Activated naive CD4-positive, alpha-beta T cell (primary cell): ENCODE results near the gene KBTBD6.
"Not testable (repeated sequence)": the region's sequence is repeated elsewhere in the genome, so short reads cannot be mapped to it uniquely, and the experiment has no call there.

Source experiments
- DNase-seq, 4 experiments: peaks; one replicate each; lab custom pipeline; 2025; lab: John Stamatoyannopoulos, UW

KBTBD6 gene, protein sequence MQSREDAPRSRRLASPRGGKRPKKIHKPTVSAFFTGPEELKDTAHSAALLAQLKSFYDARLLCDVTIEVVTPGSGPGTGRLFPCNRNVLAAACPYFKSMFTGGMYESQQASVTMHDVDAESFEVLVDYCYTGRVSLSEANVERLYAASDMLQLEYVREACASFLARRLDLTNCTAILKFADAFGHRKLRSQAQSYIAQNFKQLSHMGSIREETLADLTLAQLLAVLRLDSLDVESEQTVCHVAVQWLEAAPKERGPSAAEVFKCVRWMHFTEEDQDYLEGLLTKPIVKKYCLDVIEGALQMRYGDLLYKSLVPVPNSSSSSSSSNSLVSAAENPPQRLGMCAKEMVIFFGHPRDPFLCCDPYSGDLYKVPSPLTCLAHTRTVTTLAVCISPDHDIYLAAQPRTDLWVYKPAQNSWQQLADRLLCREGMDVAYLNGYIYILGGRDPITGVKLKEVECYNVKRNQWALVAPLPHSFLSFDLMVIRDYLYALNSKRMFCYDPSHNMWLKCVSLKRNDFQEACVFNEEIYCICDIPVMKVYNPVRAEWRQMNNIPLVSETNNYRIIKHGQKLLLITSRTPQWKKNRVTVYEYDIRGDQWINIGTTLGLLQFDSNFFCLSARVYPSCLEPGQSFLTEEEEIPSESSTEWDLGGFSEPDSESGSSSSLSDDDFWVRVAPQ

DNA sequence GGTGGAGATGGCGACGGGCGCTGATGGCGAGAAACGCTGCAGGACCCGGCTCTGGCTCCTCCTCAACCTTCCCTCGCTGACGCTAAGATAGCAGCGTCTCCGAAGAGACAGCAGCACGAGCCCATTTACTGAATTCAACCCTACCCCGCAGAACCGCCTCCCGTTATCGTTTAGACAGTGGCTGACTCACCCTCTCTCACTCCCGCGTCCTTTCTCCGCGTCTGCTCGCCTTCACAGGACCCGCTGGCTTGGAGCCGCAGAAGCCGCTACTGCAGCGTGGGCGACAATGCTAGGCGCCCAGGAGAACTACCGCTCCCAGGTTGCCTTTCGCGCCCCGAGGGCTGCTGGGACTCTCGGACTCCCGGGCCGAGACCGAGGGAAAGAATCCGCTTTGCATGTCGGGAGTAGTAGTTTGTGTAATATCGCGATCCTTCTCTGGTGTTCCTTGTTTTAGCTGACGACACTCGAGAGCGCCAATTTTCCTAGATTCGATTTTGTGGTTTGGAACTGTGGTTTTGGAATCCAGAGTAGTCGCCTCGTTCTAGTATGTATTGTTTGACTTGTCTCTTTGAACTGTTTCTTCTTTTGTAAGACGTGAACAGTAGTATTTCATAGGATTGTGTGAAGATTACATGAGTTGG lies at the start of gene KBTBD6:
TSS of gene KBTBD6 (minus strand) at position 291 of the 641 bp plus-strand sequence. CDS start 291 bp downstream, outside the sequence.
- peak; percentile 72 to 83 (median 83) for DNase-seq

GRCh38 chr13:41182231-41182630 lies 49.6 kb upstream of the KBTBD6 start:
- no peak for DNase-seq

GRCh38 chr13:41179593-41180250 lies 47.1 kb upstream of the KBTBD6 start:
- no peak for DNase-seq

DNA sequence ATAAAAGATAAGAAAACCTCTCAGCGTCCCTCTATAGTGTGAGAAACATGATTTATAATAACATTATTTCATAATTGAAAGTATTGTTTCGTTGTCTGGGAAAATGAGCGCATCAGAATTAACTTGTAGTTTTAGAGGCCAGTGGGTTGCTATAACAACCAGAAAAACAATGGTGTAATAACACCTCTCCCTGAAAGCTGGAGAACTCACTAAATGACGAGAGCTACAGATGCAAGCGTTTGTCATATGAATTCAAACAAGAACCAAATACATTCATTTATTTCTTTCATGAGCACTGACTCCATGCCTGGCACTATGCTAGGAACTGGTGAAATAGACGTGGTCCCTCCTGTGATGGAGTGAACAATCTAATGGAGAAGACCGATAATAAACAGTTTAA lies 45.4 kb upstream of the KBTBD6 start:
- DNase-seq: no peak

DNA sequence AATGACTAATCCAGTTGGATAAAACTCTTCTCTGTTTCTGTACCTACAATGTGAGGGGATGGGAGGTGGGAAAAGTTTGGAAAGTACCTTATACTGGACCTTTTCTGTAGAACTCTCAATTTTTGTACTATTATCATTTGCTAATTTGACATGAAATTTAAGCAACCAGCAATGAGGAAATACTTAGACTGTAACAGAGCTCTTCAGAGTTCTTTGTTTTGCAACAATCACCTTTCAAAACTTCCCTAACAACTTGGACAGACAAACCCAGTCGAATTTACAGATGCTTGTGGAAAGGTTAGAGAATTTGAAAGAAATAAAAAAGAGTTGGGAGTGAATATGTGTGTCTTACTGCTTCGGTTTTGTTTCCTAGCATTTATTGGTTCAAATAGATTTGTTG lies 45.0 kb upstream of the KBTBD6 start:
- no peak for DNase-seq

DNA sequence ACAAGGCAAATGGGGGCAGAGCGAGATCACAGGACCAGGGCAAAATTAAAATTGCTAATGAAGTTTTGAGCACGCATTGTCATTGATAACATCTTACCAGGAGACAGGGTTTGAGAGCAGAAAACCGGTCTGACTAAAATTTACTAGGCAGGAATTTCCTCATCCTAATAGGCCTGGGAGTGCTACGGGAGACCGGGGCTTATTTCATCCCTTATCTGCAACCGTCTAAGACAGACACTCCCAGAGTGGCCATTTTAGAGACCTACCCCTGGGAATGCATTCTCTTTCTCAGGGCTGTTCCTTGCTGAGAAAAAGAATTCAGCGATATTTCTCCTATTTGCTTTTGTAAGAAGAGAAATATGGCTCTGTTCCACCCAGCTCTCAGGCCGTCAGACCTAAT lies 43.0 kb upstream of the KBTBD6 start:
- not testable (repeated sequence) for DNase-seq

GRCh38 chr13:41162151-41162550 lies 29.5 kb upstream of the KBTBD6 start:
- DNase-seq: no peak

- no peak for DNase-seq
Measured at GRCh38 chr13:41159174-41159573, 26.6 kb upstream of the KBTBD6 start.

DNA sequence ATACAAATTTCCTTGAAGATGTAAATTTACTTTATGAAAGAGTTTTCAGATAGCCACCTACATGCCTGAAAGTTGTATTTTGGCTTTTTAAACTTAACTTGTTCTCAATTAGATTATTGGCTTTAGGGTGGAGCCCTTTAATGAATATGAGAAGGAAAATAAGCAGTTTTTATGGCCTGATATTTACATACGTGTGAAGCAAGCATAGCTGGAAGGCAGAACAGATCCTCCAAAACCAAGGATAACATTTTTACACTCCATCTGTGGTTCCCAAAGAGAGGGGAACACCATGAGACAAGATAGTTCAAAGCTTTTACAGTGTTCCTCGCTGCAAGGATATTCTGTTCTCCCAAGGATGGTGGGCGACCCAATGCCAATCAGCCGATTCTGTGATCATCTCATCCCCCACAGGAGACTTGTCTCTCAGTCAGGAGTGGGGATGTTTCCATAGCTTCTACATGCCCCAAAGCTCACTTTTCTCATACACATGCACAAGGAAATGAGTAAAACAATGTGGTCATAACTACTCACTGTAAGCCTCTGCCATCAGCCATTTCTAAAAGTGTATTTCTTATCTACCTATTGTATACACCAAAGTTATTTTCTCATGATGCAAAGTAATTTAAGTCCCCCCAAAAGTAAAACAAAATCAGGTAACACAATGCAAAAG lies 24.6 kb upstream of the KBTBD6 start:
- no peak for DNase-seq

DNA sequence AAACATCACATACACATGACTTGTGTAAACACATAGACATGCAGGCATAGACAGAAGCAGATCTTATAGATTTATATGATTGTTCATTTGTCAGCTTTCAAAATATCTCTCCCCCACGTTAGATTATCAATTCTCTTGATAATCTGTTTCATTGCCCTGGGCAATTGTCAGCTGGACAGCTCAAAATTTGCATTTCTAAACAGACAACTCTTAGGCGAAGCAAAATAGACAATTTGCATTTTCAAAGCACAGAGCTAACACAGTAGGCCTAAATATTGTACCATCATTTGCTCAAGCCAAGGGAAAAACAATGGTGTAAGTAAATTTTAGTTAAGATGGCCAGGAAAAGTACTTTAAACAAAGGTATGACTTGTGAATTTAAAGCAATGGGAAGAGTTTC lies 24.0 kb upstream of the KBTBD6 start:
- DNase-seq: no peak

GRCh38 chr13:41154042-41154441 lies 21.4 kb upstream of the KBTBD6 start:
- DNase-seq: no peak

DNA sequence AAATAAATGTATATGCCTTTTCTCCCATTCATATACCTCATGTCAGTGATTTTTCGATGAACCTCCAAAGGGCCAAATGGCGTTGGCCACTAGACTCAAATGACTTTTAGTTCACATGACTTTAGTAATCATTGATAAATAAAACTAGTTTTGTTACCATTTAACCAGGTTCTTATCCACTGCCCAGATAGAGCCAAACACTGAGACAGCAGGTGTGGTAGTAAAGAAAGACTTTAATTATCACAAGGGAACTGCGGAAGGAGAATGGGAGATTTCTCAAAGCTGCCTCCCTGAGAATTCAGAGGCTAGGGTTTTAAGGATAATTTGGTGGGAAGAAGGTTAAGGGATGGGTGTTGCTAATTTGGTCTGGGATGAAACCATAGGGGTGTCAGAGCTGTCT lies 19.4 kb upstream of the KBTBD6 start:
- DNase-seq: no peak

DNA sequence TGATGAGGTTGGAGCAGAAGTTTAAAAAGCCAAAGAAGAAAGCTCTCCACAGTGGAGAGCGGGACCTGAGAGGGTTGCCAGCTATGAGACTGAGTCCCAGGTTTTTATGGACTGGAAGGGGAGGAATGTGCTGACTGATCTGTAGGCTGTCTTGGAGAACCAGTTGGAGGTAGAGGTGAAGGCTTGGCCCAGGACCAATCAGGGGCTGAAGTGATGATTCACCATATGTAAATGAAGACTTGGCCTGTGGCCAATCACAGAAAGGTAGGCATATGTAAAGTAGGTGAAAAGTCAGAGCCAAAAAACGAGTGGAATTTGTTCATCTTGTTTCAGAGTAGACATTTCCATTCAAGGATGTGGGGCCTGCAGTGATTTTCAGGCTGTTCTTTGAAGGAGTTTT lies 17.5 kb upstream of the KBTBD6 start:
- no peak for DNase-seq

- DNase-seq: no peak
Measured at GRCh38 chr13:41148419-41149283, 16.0 kb upstream of the KBTBD6 start.

DNA sequence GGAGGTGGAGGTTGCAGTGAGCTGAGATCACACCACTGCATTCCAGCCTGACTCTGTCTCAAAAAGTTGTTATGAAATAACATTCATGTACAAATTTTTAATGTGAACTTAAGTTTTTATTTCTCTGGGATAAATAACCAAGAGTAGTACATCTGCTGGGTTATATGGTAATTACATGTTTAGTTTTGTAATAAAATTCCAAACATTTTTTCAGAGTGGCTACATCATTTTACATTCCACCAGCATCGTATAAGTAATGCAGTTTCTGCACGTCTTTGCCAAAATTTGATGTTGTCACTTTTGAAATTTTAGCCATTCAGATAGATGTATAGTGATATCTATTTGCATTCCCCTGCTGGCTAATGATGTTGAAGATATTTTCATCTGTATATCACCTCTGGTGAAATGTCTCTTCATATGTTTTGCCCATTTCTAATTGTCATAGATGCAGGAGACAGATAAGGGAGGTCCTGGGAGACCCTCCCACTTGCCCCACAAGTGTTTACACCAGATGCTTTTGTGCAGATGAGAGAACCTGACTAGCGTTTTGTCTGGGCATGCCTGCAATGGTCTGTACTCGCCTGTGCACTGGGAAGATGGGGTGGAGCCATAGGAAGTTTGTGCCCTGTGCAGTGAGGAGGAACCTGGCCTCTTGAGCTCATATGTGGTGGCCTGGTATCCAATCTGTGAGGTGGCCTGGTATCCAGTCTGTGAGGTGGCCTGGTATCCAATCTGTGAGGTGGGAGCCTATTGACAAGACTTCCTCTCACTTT lies 12.7 kb upstream of the KBTBD6 start:
- DNase-seq: no peak

DNA sequence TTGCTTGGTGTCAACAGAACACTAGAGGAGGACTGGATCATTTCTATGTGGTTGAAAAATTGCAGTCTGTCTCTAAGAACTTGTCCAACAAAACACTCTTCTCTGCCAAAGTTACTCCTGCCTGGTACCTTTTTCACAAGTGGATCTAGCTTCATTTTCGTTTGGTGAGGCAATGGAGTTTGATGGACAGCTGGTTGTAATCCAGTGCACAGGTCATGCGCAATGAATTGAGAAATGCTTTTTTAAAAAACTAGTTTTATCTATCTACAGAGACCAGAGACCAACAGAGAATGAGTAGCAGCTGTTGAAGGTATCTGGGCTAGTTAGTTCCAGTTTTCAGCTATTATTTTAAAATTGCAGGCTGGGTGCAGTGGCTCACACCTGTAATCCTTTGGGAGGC lies 12.0 kb upstream of the KBTBD6 start:
- DNase-seq: no peak

- DNase-seq: no peak
Measured at GRCh38 chr13:41139296-41139966, 6.8 kb upstream of the KBTBD6 start.

DNA sequence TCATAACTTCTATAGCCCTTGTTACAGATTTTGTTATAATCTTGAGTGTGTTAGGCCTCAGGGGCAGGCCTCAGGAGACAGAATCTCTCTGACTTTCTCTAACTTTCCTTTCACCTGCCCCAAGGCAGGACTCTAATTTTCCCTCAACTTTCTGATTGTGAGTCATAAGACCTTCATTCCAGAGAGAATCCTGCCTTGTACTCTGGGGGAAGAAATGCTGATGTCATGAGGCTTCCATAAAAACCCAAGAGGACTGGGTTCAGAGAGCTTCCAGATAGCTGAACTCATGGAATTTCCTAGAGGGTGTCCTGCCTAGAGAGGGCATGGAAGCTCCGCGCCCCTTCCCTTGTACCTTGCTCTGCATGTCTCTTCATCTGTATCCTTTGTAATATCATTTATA lies 5.3 kb upstream of the KBTBD6 start:
- no peak for DNase-seq

GRCh38 chr13:41137241-41137640 lies 4.6 kb upstream of the KBTBD6 start:
- DNase-seq: no peak
